ENCODE measurements around the gene AGBL4.

The AGBL4 gene

GRCh38 chr1:48789903-48790302, 1233.9 kb downstream of the AGBL4 start:
- H3K27ac ChIP-seq (ENCODE audit: low read depth, low read length), result no peak overlapping the region
- H3K9ac ChIP-seq (ENCODE audit: low read depth, low read length), result no peak overlapping the region
- H3K4me3 ChIP-seq (ENCODE audit: low read length), result no peak overlapping the region
- no peaks in the 10 kb centered on the region for H3K9me3 ChIP-seq (ENCODE audit: insufficient read depth, low read depth, low read length)
- WGBS, result 93% methylated on average over 4 of the region's 4 CpGs
- H3K27me3 ChIP-seq (ENCODE audit: insufficient read depth, low read length), result no peaks in the 10 kb centered on the region
- H3K4me1 ChIP-seq (ENCODE audit: insufficient read depth, low read length), result no peaks in the 10 kb centered on the region
- no peaks in the 10 kb centered on the region for H3K36me3 ChIP-seq (ENCODE audit: insufficient read depth, low read length)

GRCh38 chr1:48785869-48786268, 1237.9 kb downstream of the AGBL4 start:
- H3K4me3 ChIP-seq (ENCODE audit: low read length), result no peak overlapping the region
- H3K36me3 ChIP-seq (ENCODE audit: insufficient read depth, low read length), result no peaks in the 10 kb centered on the region
- H3K4me1 ChIP-seq (ENCODE audit: insufficient read depth, low read length), result no peaks in the 10 kb centered on the region
- H3K27me3 ChIP-seq (ENCODE audit: insufficient read depth, low read length), result no peaks in the 10 kb centered on the region
- no peak overlapping the region for H3K27ac ChIP-seq (ENCODE audit: low read depth, low read length)
- no peaks in the 10 kb centered on the region for H3K9me3 ChIP-seq (ENCODE audit: insufficient read depth, low read depth, low read length)
- WGBS, result 100% methylated on average over 1 of the region's 1 CpG
- no peak overlapping the region for H3K9ac ChIP-seq (ENCODE audit: low read depth, low read length)

GRCh38 chr1:48784301-48784700, 1239.5 kb downstream of the AGBL4 start:
- Histone ChIP-seq H3K4me1 (ENCODE audit: insufficient read depth, low read length) (no peaks in the 10 kb centered on the region), H3K36me3 (ENCODE audit: insufficient read depth, low read length) (no peaks in the 10 kb centered on the region), H3K27me3 (ENCODE audit: insufficient read depth, low read length) (no peaks in the 10 kb centered on the region), H3K27ac (ENCODE audit: low read depth, low read length) (no peak overlapping the region), H3K4me3 (ENCODE audit: low read length) (no peak overlapping the region), H3K9ac (ENCODE audit: low read depth, low read length) (no peak overlapping the region), H3K9me3 (ENCODE audit: insufficient read depth, low read depth, low read length) (no peaks in the 10 kb centered on the region)
- 98% methylated on average over 2 of the region's 2 CpGs for WGBS

GRCh38 chr1:48777219-48777895, 1246.4 kb downstream of the AGBL4 start:
- peak overlapping the region; percentile 100 for H3K4me3 ChIP-seq (ENCODE audit: low read length)
- no peaks in the 10 kb centered on the region for H3K27me3 ChIP-seq (ENCODE audit: insufficient read depth, low read length)
- H3K36me3 ChIP-seq (ENCODE audit: insufficient read depth, low read length), result peaks cover 7% of the 10 kb centered on the region; the same call in 1 of the 2 replicates
- H3K9ac ChIP-seq (ENCODE audit: low read depth, low read length), result peak overlapping the region; percentile 80
- H3K27ac ChIP-seq (ENCODE audit: low read depth, low read length), result no peak overlapping the region
- 3% methylated on average over 16 of the region's 17 CpGs for WGBS
- H3K4me1 ChIP-seq (ENCODE audit: insufficient read depth, low read length), result no peaks in the 10 kb centered on the region
- no peaks in the 10 kb centered on the region for H3K9me3 ChIP-seq (ENCODE audit: insufficient read depth, low read depth, low read length)

- Histone ChIP-seq H3K36me3 (ENCODE audit: insufficient read depth, low read length) (peaks cover 12% of the 10 kb centered on the region; the same call in 1 of the 2 replicates), H3K27ac (ENCODE audit: low read depth, low read length) (peak within 1 kb of the TSS; percentile 32; the same call in 1 of the 2 replicates), H3K4me3 (ENCODE audit: low read length) (peak within 1 kb of the TSS; percentile 100), H3K27me3 (ENCODE audit: insufficient read depth, low read length) (no peaks in the 10 kb centered on the region), H3K9ac (ENCODE audit: low read depth, low read length) (peak within 1 kb of the TSS; percentile 80), H3K9me3 (ENCODE audit: insufficient read depth, low read depth, low read length) (no peaks in the 10 kb centered on the region), H3K4me1 (ENCODE audit: insufficient read depth, low read length) (no peaks in the 10 kb centered on the region)
- WGBS, result under 1% methylated on average over 72 of the region's 73 CpGs
Measured at GRCh38 chr1:48776393-48777218, 1247.1 kb downstream of the AGBL4 start, which contains the start of gene BEND5. Gene BEND5, minus strand, starts transcription at chr1:48776891. Its CDS starts 60 bp downstream, at chr1:48776831.

GRCh38 chr1:48775831-48776392, 1247.8 kb downstream of the AGBL4 start:
- Histone ChIP-seq H3K4me1 (ENCODE audit: insufficient read depth, low read length) (no peaks in the 10 kb centered on the region), H3K9me3 (ENCODE audit: insufficient read depth, low read depth, low read length) (no peaks in the 10 kb centered on the region), H3K4me3 (ENCODE audit: low read length) (peak overlapping the region; percentile 100), H3K9ac (ENCODE audit: low read depth, low read length) (0 out of 2 replicates have a peak overlapping the region, but pooled peaks have one; percentile 43), H3K27me3 (ENCODE audit: insufficient read depth, low read length) (no peaks in the 10 kb centered on the region), H3K36me3 (ENCODE audit: insufficient read depth, low read length) (peaks cover 14% of the 10 kb centered on the region; the same call in 1 of the 2 replicates), H3K27ac (ENCODE audit: low read depth, low read length) (no peak overlapping the region)
- WGBS, result 6% methylated on average over 7 of the region's 7 CpGs

- 88% methylated on average over 1 of the region's 1 CpG for WGBS
- Histone ChIP-seq H3K36me3 (ENCODE audit: insufficient read depth, low read length) (peaks cover 14% of the 10 kb centered on the region; the same call in 1 of the 2 replicates), H3K27ac (ENCODE audit: low read depth, low read length) (no peak overlapping the region), H3K27me3 (ENCODE audit: insufficient read depth, low read length) (no peaks in the 10 kb centered on the region), H3K9ac (ENCODE audit: low read depth, low read length) (no peak overlapping the region), H3K4me3 (ENCODE audit: low read length) (no peak overlapping the region), H3K4me1 (ENCODE audit: insufficient read depth, low read length) (no peaks in the 10 kb centered on the region), H3K9me3 (ENCODE audit: insufficient read depth, low read depth, low read length) (no peaks in the 10 kb centered on the region)
Measured at GRCh38 chr1:48773133-48773532, 1250.6 kb downstream of the AGBL4 start.

- Histone ChIP-seq H3K36me3 (ENCODE audit: insufficient read depth, low read length) (peaks cover 14% of the 10 kb centered on the region; the same call in 1 of the 2 replicates), H3K27ac (ENCODE audit: low read depth, low read length) (no peak overlapping the region), H3K4me3 (ENCODE audit: low read length) (no peak overlapping the region), H3K27me3 (ENCODE audit: insufficient read depth, low read length) (no peaks in the 10 kb centered on the region), H3K4me1 (ENCODE audit: insufficient read depth, low read length) (no peaks in the 10 kb centered on the region), H3K9ac (ENCODE audit: low read depth, low read length) (no peak overlapping the region), H3K9me3 (ENCODE audit: insufficient read depth, low read depth, low read length) (no peaks in the 10 kb centered on the region)
- 98% methylated on average over 2 of the region's 2 CpGs for WGBS
Measured at GRCh38 chr1:48772211-48772610, 1251.5 kb downstream of the AGBL4 start.

- WGBS, result 94% methylated on average over 2 of the region's 2 CpGs
Measured at GRCh38 chr1:48771561-48771960, 1252.2 kb downstream of the AGBL4 start.

GRCh38 chr1:48767975-48768510, 1255.7 kb downstream of the AGBL4 start:
- H3K36me3 ChIP-seq (ENCODE audit: insufficient read depth, low read length), result peaks cover 13% of the 10 kb centered on the region; the same call in 1 of the 2 replicates
- no peak overlapping the region for H3K4me3 ChIP-seq (ENCODE audit: low read length)
- H3K27me3 ChIP-seq (ENCODE audit: insufficient read depth, low read length), result no peaks in the 10 kb centered on the region
- H3K4me1 ChIP-seq (ENCODE audit: insufficient read depth, low read length), result no peaks in the 10 kb centered on the region
- no peak overlapping the region for H3K9ac ChIP-seq (ENCODE audit: low read depth, low read length)
- no peak overlapping the region for H3K27ac ChIP-seq (ENCODE audit: low read depth, low read length)
- no peaks in the 10 kb centered on the region for H3K9me3 ChIP-seq (ENCODE audit: insufficient read depth, low read depth, low read length)

More at GRCh38 chr1:48771561-48771960, 1252.2 kb downstream of the AGBL4 start:
- Histone ChIP-seq H3K36me3 (ENCODE audit: insufficient read depth, low read length) (peaks cover 14% of the 10 kb centered on the region; the same call in 1 of the 2 replicates), H3K27ac (ENCODE audit: low read depth, low read length) (no peak overlapping the region), H3K9ac (ENCODE audit: low read depth, low read length) (no peak overlapping the region), H3K9me3 (ENCODE audit: insufficient read depth, low read depth, low read length) (no peaks in the 10 kb centered on the region), H3K4me1 (ENCODE audit: insufficient read depth, low read length) (no peaks in the 10 kb centered on the region), H3K27me3 (ENCODE audit: insufficient read depth, low read length) (no peaks in the 10 kb centered on the region), H3K4me3 (ENCODE audit: low read length) (no peak overlapping the region)

- WGBS, result 100% methylated on average over 1 of the region's 1 CpG
- no peak overlapping the region for H3K9ac ChIP-seq (ENCODE audit: low read depth, low read length)
- H3K27me3 ChIP-seq (ENCODE audit: insufficient read depth, low read length), result no peaks in the 10 kb centered on the region
- H3K27ac ChIP-seq (ENCODE audit: low read depth, low read length), result no peak overlapping the region
- H3K9me3 ChIP-seq (ENCODE audit: insufficient read depth, low read depth, low read length), result no peaks in the 10 kb centered on the region
- no peaks in the 10 kb centered on the region for H3K4me1 ChIP-seq (ENCODE audit: insufficient read depth, low read length)
- no peaks in the 10 kb centered on the region; the same call in 1 of the 2 replicates for H3K36me3 ChIP-seq (ENCODE audit: insufficient read depth, low read length)
- no peak overlapping the region for H3K4me3 ChIP-seq (ENCODE audit: low read length)
Measured at GRCh38 chr1:48765335-48765734, 1258.4 kb downstream of the AGBL4 start.
